HepG2 (cell line): ENCODE measurements around the gene SNX15. TPM values are rescaled to one million over a fixed set of nuclear protein-coding genes. Genes with fewer than 3 reads are reported as not detected.
A peak's percentile ranks its signal among the peaks of the same experiment; 100 is the strongest.

Experiments
- ARID2 ChIP-seq: sonication (generic); formaldehyde crosslinking; IDR thresholded peaks from 2 replicates; pipeline ENCODE4 v1.8.1; 2022; ENCODE audit warnings: mild to moderate bottlenecking, missing genetic modification reagents, borderline replicate concordance
- ATF7 ChIP-seq, 2 experiments: fragments of 450-650 bp in 1 of 2; sonication (generic) in 1 of 2; formaldehyde crosslinking in 1 of 2; IDR thresholded peaks; 2 replicates each; pipeline versions ENCODE4 v1.4.0 to v1.6.1; 2016 to 2020; ENCODE audit warnings: antibody characterized with exemption in 1 of 2, mild to moderate bottlenecking in 1 of 2, missing genetic modification reagents in 1 of 2
- IKZF1 ChIP-seq: fragments of 450-650 bp; IDR thresholded peaks from 2 replicates; pipeline ENCODE4 v1.7.1; 2016
- MED1 ChIP-seq: sonication (generic); formaldehyde crosslinking; IDR thresholded peaks from 2 replicates; pipeline ENCODE4 v1.4.0; 2020; ENCODE audit warnings: missing genetic modification reagents
- NFKB2 ChIP-seq: sonication (generic); formaldehyde crosslinking; IDR thresholded peaks from 2 replicates; pipeline ENCODE4 v1.4.0; 2020; ENCODE audit warnings: missing genetic modification reagents, borderline replicate concordance
- PITX1 ChIP-seq: sonication (generic); formaldehyde crosslinking; IDR thresholded peaks from 2 replicates; pipeline ENCODE4 v1.5.1; 2020; ENCODE audit warnings: mild to moderate bottlenecking, missing genetic modification reagents
- POLR2G ChIP-seq: fragments of 200-400 bp; formaldehyde crosslinking; IDR thresholded peaks from 2 replicates; pipeline ENCODE4 v1.6.1; 2018; ENCODE audit warnings: mild to moderate bottlenecking, low read depth, low read length, moderate library complexity
- ZBTB39 ChIP-seq: sonication (generic); formaldehyde crosslinking; IDR thresholded peaks from 2 replicates; pipeline ENCODE4 v1.5.0; 2020; ENCODE audit warnings: missing genetic modification reagents
- ZC3H13 ChIP-seq: sonication (generic); formaldehyde crosslinking; IDR thresholded peaks from 2 replicates; pipeline ENCODE4 v1.8.1; 2023; ENCODE audit warnings: mild to moderate bottlenecking, missing genetic modification reagents, moderate library complexity
- ZFP37 ChIP-seq: sonication (generic); formaldehyde crosslinking; IDR thresholded peaks from 2 replicates; pipeline ENCODE4 v1.4.0; 2020; ENCODE audit warnings: missing genetic modification reagents, borderline replicate concordance
- ZNF232 ChIP-seq: sonication (generic); formaldehyde crosslinking; IDR thresholded peaks from 2 replicates; pipeline ENCODE4 v1.4.0; 2020; ENCODE audit warnings: missing genetic modification reagents, borderline replicate concordance
- ZNF431 ChIP-seq: sonication (generic); formaldehyde crosslinking; IDR thresholded peaks from 2 replicates; pipeline ENCODE4 v1.9.0; 2022; ENCODE audit warnings: missing genetic modification reagents, low read depth, mild to moderate bottlenecking, borderline replicate concordance
- ZNF432 ChIP-seq: sonication (generic); formaldehyde crosslinking; IDR thresholded peaks from 2 replicates; pipeline ENCODE4 v1.5.0; 2020; ENCODE audit warnings: missing genetic modification reagents, mild to moderate bottlenecking, borderline replicate concordance
- ZNF766 ChIP-seq: sonication (generic); formaldehyde crosslinking; IDR thresholded peaks from 2 replicates; pipeline ENCODE4 v1.5.0; 2020; ENCODE audit warnings: missing genetic modification reagents, borderline replicate concordance
- ZNF768 ChIP-seq: sonication (generic); formaldehyde crosslinking; IDR thresholded peaks from 2 replicates; pipeline ENCODE4 v1.4.0; 2020; ENCODE audit warnings: missing genetic modification reagents
- polyA plus RNA-seq, 8 experiments: library from polyadenylated mRNA; depleted of rRNA in 3 of 8; stranded (reverse) in 7 of 8; unstranded in 1 of 8; fragments of >200 nt; fragmentation: Illumina TruSeq in 4 of 8; extraction: Trizol in 4 of 8; gene quantifications; 2 replicates each; pipeline versions ENCODE4 v1.2.1 to v1.2.3, GENCODE V29; 2011 to 2016; ENCODE audit warnings: low read depth in 4 of 8, missing spikeins in 1 of 8, mixed read lengths in 1 of 8; ENCODE audit not compliant: insufficient read depth in 1 of 8
- total RNA-seq, 5 experiments: library from RNA; depleted of rRNA; stranded (reverse); fragments of >200 nt; fragmentation: Illumina TruSeq; extraction: Trizol; gene quantifications; 2 replicates each; pipeline ENCODE4 v1.2.3, GENCODE V29; 2016; ENCODE audit warnings: low read depth in 1 of 5
- TF ChIP-seq, protein P1 (sequence below): IDR thresholded peaks from 2 replicates; pipeline ENCODE4 v1.6.1; 2016
- TF ChIP-seq, protein P2 (sequence below): sonication (generic); formaldehyde crosslinking; IDR thresholded peaks from 2 replicates; pipeline ENCODE4 v1.4.0; 2020; ENCODE audit warnings: missing genetic modification reagents; ENCODE audit errors: not compliant biosample characterization
- TF ChIP-seq, protein P3 (sequence below): sonication (generic); formaldehyde crosslinking; IDR thresholded peaks from 2 replicates; pipeline ENCODE4 v1.5.1; 2020; ENCODE audit warnings: missing genetic modification reagents, mild to moderate bottlenecking, borderline replicate concordance
- TF ChIP-seq, protein P4 (sequence below), 2 experiments: fragments of 450-650 bp in 1 of 2; sonication (generic) in 1 of 2; formaldehyde crosslinking; IDR thresholded peaks; 2 replicates each; pipeline versions ENCODE4 v1.5.0 to v1.8.0; 2020 to 2022; ENCODE audit warnings: mild to moderate bottlenecking in 1 of 2, missing genetic modification reagents in 1 of 2

The SNX15 gene
- total and polyA plus RNA-seq, 2 of the 13 experiments (the other 11 are each of a cell fraction or from before 2014, with no cell fraction given): 19.1 to 22.6 TPM

- TF ChIP-seq, protein P1, sequence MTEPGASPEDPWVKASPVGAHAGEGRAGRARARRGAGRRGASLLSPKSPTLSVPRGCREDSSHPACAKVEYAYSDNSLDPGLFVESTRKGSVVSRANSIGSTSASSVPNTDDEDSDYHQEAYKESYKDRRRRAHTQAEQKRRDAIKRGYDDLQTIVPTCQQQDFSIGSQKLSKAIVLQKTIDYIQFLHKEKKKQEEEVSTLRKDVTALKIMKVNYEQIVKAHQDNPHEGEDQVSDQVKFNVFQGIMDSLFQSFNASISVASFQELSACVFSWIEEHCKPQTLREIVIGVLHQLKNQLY: no peak
- TF ChIP-seq ZFP37 (no peak), ZBTB39 (CRISPR knock-in tag) (no peak), ATF7 (IDR thresholded peaks at IDR 0.05) (no peak), ATF7 (CRISPR knock-in tag; IDR thresholded peaks at IDR 0.05) (no peak), ZNF232 (CRISPR knock-in tag) (no peak), ZNF768 (CRISPR knock-in tag) (no peak), ARID2 (CRISPR knock-in tag) (no peak), ZNF432 (CRISPR knock-in tag) (no peak), NFKB2 (CRISPR knock-in tag) (peak; percentile 31; the same call in 1 of the 2 replicates), MED1 (CRISPR knock-in tag) (0 out of 2 replicates have a peak, but pooled peaks have one; percentile 13), PITX1 (CRISPR knock-in tag) (peak; percentile 40; the same call in 1 of the 2 replicates), IKZF1 (no peak), ZNF431 (CRISPR knock-in tag) (no peak), POLR2G (no peak), ZC3H13 (CRISPR knock-in tag) (no peak), ZNF766 (CRISPR knock-in tag) (no peak)
- TF ChIP-seq, protein P2, sequence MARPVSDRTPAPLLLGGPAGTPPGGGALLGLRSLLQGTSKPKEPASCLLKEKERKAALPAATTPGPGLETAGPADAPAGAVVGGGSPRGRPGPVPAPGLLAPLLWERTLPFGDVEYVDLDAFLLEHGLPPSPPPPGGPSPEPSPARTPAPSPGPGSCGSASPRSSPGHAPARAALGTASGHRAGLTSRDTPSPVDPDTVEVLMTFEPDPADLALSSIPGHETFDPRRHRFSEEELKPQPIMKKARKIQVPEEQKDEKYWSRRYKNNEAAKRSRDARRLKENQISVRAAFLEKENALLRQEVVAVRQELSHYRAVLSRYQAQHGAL: no peak
- TF ChIP-seq, protein P3, sequence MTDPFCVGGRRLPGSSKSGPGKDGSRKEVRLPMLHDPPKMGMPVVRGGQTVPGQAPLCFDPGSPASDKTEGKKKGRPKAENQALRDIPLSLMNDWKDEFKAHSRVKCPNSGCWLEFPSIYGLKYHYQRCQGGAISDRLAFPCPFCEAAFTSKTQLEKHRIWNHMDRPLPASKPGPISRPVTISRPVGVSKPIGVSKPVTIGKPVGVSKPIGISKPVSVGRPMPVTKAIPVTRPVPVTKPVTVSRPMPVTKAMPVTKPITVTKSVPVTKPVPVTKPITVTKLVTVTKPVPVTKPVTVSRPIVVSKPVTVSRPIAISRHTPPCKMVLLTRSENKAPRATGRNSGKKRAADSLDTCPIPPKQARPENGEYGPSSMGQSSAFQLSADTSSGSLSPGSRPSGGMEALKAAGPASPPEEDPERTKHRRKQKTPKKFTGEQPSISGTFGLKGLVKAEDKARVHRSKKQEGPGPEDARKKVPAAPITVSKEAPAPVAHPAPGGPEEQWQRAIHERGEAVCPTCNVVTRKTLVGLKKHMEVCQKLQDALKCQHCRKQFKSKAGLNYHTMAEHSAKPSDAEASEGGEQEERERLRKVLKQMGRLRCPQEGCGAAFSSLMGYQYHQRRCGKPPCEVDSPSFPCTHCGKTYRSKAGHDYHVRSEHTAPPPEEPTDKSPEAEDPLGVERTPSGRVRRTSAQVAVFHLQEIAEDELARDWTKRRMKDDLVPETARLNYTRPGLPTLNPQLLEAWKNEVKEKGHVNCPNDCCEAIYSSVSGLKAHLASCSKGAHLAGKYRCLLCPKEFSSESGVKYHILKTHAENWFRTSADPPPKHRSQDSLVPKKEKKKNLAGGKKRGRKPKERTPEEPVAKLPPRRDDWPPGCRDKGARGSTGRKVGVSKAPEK (CRISPR knock-in tag): no peak
- TF ChIP-seq, protein P4, sequence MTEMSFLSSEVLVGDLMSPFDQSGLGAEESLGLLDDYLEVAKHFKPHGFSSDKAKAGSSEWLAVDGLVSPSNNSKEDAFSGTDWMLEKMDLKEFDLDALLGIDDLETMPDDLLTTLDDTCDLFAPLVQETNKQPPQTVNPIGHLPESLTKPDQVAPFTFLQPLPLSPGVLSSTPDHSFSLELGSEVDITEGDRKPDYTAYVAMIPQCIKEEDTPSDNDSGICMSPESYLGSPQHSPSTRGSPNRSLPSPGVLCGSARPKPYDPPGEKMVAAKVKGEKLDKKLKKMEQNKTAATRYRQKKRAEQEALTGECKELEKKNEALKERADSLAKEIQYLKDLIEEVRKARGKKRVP (CRISPR knock-in tag; IDR thresholded peaks at IDR 0.05): no peak
Observed at GRCh38 chr11:65060913-65061408, 33.7 kb downstream of the SNX15 start (continued).
